HUES48 (cell line): ENCODE data around the gene IRX2.

ENCODE experiments used
- H3K27ac ChIP-seq: one replicate; pipeline ENCODE4 v1.7.0; 2013; ENCODE audit warnings: low read depth, low read length, inconsistent platforms
- H3K27me3 ChIP-seq: 2 replicates; pipeline ENCODE4 v1.6.1; 2013; ENCODE audit warnings: mild to moderate bottlenecking, low read length; ENCODE audit not compliant: control insufficient read depth, insufficient read depth
- H3K36me3 ChIP-seq: 2 replicates; pipeline ENCODE4 v1.6.1; 2013; ENCODE audit warnings: low read length; ENCODE audit not compliant: control insufficient read depth, insufficient read depth
- H3K4me1 ChIP-seq: 2 replicates; pipeline ENCODE4 v1.6.1; 2013; ENCODE audit warnings: mild to moderate bottlenecking, low read length; ENCODE audit not compliant: control insufficient read depth, insufficient read depth
- H3K4me3 ChIP-seq: 2 replicates; pipeline ENCODE4 v1.5.1; 2013; ENCODE audit warnings: mild to moderate bottlenecking, low read depth, low read length
- H3K9ac ChIP-seq: 2 replicates; pipeline ENCODE4 v1.6.1; 2013; ENCODE audit warnings: mild to moderate bottlenecking, low read depth, low read length, moderate library complexity
- H3K9me3 ChIP-seq: 2 replicates; pipeline ENCODE4 v1.6.1; 2013; ENCODE audit warnings: low read length; ENCODE audit not compliant: control insufficient read depth, insufficient read depth

Gene IRX2

DNA sequence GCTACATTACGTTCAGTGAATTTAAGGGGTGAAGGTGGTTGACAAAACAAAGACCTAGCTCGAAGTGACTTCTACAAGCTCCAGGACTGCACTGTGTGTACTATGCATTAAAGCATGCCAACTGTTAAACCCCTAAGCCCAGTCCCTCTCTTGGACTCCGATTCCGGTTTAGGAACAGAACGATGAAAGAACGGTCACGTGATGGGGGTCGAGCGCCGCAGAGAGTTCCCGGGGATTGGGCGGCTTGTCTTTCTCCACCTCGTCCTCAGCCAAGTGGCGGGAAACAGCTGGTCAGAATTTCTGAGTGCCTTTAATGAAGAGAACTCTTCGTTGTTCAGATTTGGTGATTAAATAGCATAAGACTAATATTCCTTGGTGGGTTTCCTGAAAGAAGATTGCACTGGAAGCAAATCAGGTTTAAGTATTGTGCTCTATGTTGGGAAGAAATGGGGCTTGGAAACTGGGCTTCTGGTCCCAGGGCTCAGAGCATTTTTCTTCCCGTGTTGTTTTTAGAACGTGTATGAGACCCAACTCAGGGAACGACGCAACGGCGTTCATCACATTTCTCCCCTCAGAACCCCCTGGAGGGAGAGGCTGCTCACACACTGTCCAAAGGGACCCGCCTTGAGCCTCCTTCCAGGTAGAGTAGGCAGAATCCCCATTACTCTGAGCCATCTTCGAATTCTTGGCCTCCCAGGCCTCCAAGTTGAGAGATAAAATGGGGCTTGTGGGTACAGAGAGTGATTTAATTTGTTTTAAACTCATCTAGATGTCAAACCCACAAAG, 25.3 kb downstream of the IRX2 start:
- no peaks in the 10 kb centered on the region for H3K9me3 ChIP-seq
- H3K27me3 ChIP-seq, result no peaks in the 10 kb centered on the region; the same call in 1 of the 2 replicates
- H3K4me1 ChIP-seq, result no peaks in the 10 kb centered on the region
- no peak overlapping the region for H3K4me3 ChIP-seq
- no peak overlapping the region for H3K9ac ChIP-seq
- no peak overlapping the region for H3K27ac ChIP-seq
- no peaks in the 10 kb centered on the region for H3K36me3 ChIP-seq

DNA sequence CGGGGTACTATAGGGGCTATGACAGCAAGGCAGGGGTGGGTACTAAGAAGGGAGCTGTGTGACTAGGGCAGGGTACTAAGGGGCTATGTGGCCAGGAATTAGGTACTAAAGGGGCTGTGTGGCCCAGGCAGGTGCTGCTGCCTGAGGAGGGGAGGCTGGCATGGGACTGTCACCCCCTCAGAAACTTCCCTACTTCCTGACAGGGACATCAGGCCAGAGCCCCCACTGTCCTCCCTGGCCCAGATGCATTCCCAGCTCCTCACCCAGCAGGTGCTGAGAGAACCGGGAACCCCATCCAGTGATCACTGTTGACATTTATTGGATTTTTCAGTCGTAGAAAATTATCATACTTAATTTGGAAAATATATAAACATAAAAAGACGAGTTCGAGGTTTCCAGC, 26.6 kb downstream of the IRX2 start:
- H3K4me1 ChIP-seq, result no peaks in the 10 kb centered on the region
- H3K27me3 ChIP-seq, result no peaks in the 10 kb centered on the region; the same call in 1 of the 2 replicates
- H3K27ac ChIP-seq, result no peak overlapping the region
- no peaks in the 10 kb centered on the region for H3K36me3 ChIP-seq
- no peak overlapping the region for H3K4me3 ChIP-seq
- H3K9ac ChIP-seq, result no peak overlapping the region
- no peaks in the 10 kb centered on the region for H3K9me3 ChIP-seq

DNA sequence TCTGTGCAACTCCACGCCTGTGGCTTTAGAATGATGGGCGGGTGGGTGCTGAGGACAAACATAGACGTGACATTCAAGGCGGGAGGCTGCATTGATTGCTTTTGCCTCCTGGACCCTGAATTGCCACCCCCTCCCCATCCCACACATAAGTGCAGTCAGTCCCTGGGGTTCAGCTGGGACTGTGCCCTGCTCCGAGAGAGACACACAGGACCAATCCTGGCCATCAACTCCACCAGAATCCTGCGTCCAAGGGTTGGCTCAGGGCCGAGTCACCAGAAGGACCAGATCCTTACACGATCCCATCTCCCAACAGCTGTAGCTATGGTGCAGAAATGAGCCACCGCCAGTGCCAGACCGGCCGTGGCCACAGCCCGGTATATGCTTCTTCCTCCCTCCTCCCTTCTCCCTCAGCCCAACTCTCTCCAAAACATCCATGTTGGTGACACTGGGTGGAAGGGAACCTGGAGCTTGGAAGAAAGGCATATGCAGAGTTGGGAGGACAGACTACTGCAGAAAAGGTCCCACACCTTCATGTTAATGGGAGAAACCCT, 27.4 kb downstream of the IRX2 start:
- Histone ChIP-seq H3K27me3 (no peaks in the 10 kb centered on the region; the same call in 1 of the 2 replicates), H3K4me1 (no peaks in the 10 kb centered on the region), H3K9me3 (no peaks in the 10 kb centered on the region), H3K4me3 (no peak overlapping the region), H3K9ac (no peak overlapping the region), H3K36me3 (no peaks in the 10 kb centered on the region), H3K27ac (no peak overlapping the region)

- Histone ChIP-seq H3K36me3 (no peaks in the 10 kb centered on the region), H3K27ac (no peak overlapping the region), H3K4me1 (no peaks in the 10 kb centered on the region), H3K4me3 (no peak overlapping the region), H3K27me3 (no peaks in the 10 kb centered on the region; the same call in 1 of the 2 replicates), H3K9me3 (no peaks in the 10 kb centered on the region), H3K9ac (no peak overlapping the region)
These were observed 28.6 kb downstream of the IRX2 start for GRCh38 chr5:2722901-2723300.

DNA sequence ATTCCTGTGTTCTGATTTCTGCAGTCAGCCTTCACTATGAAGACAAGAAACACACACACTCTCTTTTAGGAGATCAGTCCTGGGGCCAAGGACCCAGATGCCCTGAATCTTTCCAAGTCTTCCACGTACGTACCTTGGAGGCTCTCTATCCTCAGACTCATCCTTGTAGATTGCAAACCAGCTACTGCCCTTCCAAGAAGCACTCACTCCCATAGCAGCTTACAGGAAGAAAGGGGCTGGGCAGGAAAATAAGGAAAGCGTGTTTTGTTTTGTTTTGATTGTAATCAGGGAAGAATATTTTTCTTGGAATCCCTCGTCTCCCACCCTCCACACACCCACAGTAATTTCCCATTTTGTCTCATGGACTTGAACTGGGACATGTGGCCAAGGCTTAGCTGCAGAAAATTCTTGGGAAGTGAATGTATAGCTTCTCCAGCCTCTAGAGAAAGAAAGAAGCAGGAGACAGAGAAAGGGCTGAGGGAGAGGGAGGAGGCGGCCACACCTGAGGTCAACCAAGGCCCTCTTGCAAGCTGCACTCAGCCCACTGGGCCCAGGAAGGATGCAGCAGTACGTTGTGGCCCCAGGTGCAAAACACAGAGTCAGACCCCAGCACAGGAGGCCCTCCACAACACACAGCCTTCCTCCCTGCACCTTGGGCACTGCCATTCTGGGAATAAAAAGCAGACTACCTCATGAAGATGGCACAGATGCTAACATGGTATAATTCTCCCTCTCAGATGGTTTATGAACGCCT, 29.9 kb downstream of the IRX2 start:
- H3K27ac ChIP-seq, result no peak overlapping the region
- no peaks in the 10 kb centered on the region for H3K9me3 ChIP-seq
- no peaks in the 10 kb centered on the region for H3K27me3 ChIP-seq
- no peak overlapping the region for H3K9ac ChIP-seq
- no peak overlapping the region for H3K4me3 ChIP-seq
- H3K4me1 ChIP-seq, result no peaks in the 10 kb centered on the region
- no peaks in the 10 kb centered on the region for H3K36me3 ChIP-seq

GRCh38 chr5:2719332-2719731, 32.1 kb downstream of the IRX2 start:
- H3K4me3 ChIP-seq, result no peak overlapping the region

GRCh38 chr5:2718115-2718514, 33.4 kb downstream of the IRX2 start:
- no peaks in the 10 kb centered on the region for H3K36me3 ChIP-seq
- H3K27ac ChIP-seq, result no peak overlapping the region
- H3K4me3 ChIP-seq, result no peak overlapping the region
- H3K9me3 ChIP-seq, result no peaks in the 10 kb centered on the region
- no peak overlapping the region for H3K9ac ChIP-seq
- no peaks in the 10 kb centered on the region for H3K27me3 ChIP-seq
- H3K4me1 ChIP-seq, result no peaks in the 10 kb centered on the region

More at GRCh38 chr5:2719332-2719731, 32.1 kb downstream of the IRX2 start:
- no peaks in the 10 kb centered on the region for H3K4me1 ChIP-seq
- no peak overlapping the region for H3K9ac ChIP-seq
- no peaks in the 10 kb centered on the region for H3K27me3 ChIP-seq
- no peaks in the 10 kb centered on the region for H3K9me3 ChIP-seq
- H3K36me3 ChIP-seq, result no peaks in the 10 kb centered on the region
- H3K27ac ChIP-seq, result no peak overlapping the region

DNA sequence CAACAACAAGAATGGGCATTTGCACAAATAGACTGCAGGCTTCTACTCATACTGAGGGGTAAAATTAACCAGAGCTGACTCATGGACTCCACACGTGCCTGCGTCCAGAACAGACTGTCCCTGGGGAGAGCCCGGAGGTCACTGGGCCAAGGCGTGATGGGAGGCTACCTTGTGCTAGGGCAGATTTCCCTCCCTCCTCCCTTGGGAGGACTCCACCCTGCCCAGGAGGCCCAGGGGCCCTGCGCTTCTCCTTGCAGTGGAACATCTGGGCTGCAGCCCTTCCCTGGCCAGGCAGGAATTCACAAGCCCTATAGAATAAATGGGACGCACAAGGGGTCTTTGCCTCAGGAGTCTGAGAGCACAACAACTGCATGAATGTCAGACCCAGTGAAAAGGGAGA, 35.6 kb downstream of the IRX2 start:
- Histone ChIP-seq H3K4me3 (no peak overlapping the region), H3K9me3 (no peaks in the 10 kb centered on the region), H3K4me1 (no peaks in the 10 kb centered on the region), H3K27ac (no peak overlapping the region), H3K9ac (no peak overlapping the region), H3K36me3 (no peaks in the 10 kb centered on the region), H3K27me3 (no peaks in the 10 kb centered on the region)

- Histone ChIP-seq H3K27me3 (no peaks in the 10 kb centered on the region), H3K36me3 (no peaks in the 10 kb centered on the region), H3K9me3 (no peaks in the 10 kb centered on the region), H3K27ac (no peak overlapping the region), H3K4me1 (peaks cover 1% of the 10 kb centered on the region; the same call in 1 of the 2 replicates), H3K9ac (no peak overlapping the region), H3K4me3 (no peak overlapping the region)
These were observed 36.7 kb downstream of the IRX2 start for GRCh38 chr5:2714805-2715204.

DNA sequence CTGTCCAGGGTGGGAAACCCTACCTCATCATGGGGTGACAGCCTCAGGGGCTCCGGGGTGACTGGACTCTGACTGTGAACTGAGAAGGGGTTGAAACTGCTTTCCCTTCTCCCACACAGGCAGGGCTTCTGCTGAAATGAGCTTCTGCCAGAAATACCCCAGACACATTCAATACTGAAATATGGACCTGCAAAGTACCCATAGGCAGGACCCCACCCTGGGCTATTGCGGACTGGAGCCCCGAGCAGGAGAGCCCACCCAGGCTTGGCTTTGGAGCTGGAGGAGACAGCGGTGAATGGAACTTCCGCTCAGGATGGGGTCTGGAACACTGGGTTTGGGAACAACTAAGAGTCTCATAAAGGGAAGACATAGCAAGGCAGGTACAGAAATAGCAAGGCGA, 37.5 kb downstream of the IRX2 start:
- Histone ChIP-seq H3K4me1 (peaks cover 4% of the 10 kb centered on the region; the same call in 1 of the 2 replicates), H3K9me3 (no peaks in the 10 kb centered on the region), H3K27me3 (no peaks in the 10 kb centered on the region), H3K27ac (no peak overlapping the region), H3K9ac (no peak overlapping the region), H3K4me3 (no peak overlapping the region), H3K36me3 (no peaks in the 10 kb centered on the region)
